GM18870 (cell line): ENCODE measurements around the gene FAM180A.
"Not testable (repeated sequence)": the region's sequence is repeated elsewhere in the genome, so short reads cannot be mapped to it uniquely, and the experiment has no call there.

Experiments
- ATAC-seq: cut with Tn5 transposase; IDR thresholded peaks from one replicate; pipeline ENCODE4 v1.9.1; 2021; ENCODE audit warnings: moderate library complexity; ENCODE audit not compliant: unreplicated experiment

The FAM180A gene

DNA sequence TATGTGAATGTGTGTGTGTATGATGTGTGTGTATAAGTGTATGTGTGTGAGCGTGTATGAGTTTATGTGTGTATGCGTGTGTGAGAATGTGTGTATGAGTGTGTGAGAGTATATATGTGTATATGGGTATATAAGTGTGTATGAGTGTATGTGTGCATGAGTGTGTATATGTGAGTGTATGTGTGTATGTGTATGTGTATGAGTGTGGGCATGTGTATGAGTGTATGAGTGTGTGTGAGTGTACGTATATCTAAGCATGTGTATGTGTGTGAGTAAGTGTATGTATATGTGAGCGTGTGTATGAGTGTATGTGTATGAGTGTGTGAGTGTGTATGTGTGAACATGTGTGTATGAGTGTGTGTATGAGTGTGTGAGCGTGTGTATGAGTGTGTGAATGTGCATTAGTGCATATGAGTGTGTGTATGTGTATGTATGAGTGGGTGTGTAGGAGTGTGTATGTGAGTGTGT is 33.5 kb downstream of the FAM180A start:
- ATAC-seq, result no peak

DNA sequence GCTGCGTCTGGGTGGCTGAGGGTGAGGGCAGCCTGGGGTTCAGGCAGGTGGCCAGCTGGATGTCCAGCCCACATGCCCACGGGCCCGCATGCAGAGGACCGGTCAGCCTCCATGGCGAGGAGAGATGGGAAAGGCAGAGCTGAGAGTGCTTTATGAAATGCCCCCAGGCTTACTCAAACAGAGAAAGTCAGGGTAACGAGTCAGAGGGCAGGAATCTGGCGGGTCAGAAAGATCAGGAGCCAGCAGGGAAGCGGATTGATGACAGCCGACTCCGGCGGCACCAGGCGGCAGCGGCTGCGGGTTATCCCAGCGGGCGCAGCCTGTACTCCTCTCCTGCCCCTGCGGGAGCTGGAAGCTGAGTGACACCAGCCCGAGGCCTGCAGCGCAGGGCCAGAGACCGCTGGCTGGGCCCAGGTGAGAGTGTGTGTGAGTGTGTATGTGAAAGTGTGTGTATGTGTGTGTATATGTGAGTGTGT is 34.0 kb downstream of the FAM180A start:
- ATAC-seq, result no peak

DNA sequence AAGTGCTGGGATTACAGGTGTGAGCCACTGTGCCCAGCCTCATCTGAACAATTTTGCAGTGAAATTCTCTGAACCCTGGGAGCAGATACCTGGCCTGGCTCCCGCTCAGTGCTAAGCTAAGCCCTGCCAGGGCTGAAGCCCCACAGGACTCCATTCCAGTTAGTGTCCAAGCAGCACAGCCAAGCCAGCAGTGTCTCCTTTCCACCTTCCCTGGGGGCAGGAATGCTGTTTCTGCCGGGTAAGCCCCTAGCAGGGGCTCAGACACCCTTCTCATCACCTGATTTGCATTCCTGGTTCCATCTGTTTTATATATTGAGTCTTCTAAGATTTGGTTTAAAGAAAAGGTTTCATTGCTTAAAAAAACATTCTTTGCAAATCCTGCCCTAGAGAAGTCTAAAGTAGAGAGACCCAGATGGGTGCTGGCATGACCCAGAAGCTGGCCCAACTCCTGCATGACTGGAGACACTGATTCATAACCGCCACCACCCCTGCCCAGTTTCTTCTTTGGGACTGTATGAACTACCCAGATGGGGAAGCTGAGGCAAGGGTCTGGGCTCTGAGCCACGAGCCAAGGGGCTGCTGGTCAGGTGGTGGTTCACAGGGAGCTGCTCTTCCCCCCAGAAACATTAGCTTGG is 34.7 kb downstream of the FAM180A start:
- ATAC-seq, result no peak

DNA sequence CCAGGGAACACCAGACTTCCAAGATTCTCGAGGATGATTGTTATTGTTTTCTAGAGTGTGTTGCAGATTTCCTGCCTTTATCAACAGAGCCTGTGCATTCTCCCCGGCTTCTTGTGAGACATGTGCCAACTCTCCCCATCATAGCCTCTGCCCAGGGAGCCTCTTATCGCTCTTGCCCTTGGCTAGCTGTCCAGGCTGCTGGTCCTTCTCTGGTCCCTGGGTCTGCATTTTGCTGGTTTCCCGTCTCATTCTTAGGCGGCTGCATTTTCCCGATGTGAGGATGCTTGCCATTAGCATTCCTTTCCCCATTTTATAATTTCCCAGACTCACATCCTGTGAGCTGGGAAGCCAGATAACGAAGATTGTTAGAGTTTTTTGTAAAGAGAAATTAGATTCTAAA is 35.8 kb downstream of the FAM180A start:
- ATAC-seq, result no peak

DNA sequence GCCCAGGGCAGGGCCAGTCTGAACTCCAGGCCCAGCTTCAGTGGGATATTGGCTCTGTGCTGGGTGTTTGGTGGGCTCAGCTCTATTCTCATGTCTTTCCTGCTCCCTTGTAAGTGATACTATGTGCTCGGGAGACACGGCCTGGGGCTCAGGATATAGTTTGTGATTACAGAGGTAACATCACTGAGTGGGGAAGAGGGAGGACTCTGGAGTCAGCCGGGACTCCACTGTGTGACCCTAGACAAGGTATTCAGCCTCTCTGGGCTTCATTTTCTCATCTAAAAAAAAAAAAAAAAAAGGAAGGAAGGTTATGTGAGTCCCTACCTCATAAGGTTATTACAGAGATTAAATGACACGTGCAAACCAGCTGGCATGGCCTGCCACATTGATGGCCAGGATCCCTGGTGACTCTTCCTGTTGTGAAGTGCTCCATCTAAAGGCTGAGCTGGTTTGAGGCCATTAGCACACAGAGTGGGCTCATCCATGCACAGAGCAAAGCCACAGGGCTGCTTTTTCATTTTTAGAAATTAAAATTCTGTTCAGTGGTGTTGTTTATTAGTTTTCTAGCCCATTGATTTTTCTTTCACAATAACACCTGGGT is 36.3 kb downstream of the FAM180A start:
- ATAC-seq, result no peak

DNA sequence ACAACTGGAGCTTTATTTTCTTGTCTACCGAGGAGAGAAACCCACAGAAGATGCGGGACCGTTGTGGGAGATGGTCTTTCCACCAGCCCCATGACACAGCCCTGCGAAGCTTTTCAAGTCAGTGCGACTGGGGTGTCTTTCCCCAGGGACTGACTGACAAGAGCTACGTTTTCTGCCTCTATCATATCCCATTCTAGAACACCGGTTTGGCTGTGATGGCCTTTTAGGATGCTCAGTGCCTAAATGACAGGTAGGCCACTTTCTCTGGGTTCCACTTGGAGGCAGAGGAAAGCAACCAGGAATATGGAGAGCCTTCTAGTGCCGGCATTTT is 37.5 kb downstream of the FAM180A start:
- ATAC-seq, result no peak

DNA sequence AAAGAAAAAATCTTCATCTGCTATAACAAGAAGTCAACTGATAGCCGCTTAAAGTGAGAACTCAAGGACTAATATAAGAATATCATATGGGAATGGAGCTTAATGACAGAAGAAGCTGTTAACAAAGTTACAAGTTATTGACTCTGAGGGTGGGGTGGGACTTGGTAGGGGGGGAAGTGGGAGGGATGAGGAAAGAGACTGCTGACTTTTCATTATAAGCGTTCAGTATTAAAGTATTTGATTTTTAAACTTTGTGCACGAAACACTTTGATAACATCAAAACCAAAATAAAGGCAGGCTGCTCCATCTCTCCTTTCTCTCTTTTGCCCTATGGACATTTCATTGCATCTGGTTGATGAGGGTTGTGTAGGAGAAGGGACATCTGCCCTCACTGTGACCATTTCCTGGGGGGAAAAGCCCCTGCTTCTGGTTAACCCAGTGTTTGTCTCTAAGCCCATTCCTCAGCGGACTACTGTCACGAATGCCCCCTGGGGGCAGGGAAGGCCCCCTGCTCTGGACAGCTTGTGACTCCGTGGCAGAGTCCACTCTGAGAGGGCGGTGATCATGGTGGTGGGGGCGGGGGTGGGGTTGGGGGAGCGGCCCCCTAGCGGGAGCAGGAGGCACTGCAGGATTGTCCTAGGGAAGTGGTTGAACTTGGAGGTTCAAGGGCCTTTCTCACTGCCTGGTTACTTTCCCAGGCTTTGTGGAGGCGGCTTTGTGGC is 38.0 kb downstream of the FAM180A start:
- no peak for ATAC-seq

DNA sequence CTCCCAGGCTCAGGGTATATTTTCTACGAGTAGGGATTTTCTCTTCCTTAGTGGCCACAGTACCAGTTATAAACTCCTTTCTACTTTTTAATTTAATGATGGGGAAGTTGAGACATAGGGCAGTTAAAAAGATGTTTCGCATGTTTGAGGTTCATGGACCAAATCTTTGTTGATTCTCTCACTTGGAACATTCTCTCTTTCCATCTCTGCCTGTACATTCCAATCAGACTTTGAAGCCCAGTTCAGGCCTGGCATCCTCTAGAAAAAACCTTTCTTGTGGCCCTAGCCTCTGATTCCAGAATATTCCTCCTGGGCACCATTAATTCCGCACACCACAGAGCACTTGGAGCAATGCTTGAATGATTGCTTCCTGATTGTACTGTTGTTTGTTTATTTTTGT is 39.1 kb downstream of the FAM180A start:
- ATAC-seq, result no peak

DNA sequence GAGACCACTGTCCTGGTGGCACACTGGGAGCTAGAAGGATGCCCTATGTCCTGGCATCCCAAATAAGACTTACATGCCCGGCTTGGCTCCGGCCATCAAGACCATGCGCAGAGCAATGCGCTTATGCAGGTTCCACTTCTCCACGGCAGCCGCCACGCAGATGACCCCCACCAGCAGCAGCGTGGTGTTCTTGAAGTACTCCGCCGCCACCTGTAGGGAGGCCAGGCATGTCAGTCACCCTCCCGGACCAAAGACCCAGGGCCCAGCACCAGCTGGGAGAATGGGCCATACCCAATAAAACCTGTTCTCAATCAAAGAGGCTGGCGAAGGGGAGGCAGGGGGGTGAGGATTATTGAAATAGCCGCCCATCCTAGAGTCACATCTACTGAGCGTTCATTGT is 40.6 kb downstream of the FAM180A start:
- no peak for ATAC-seq

DNA sequence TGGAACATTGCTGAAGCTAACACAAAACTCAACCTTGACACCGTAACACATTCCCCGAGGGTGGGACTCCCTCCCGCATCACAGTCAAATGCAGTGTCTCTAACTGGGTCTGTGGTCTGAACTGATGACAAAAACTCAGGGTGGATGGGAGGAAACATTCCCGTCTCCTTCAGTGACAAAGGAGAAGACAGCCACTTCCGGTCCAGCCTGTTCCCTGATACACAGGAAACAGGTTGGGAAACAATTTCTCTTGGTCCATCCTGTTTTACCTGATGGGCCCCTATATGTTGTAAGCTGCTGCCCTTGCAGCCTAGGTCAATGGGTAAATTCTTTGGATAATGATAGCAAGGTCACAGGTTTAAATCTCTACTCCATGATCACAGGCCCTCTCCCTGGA is 41.0 kb downstream of the FAM180A start:
- no peak for ATAC-seq

DNA sequence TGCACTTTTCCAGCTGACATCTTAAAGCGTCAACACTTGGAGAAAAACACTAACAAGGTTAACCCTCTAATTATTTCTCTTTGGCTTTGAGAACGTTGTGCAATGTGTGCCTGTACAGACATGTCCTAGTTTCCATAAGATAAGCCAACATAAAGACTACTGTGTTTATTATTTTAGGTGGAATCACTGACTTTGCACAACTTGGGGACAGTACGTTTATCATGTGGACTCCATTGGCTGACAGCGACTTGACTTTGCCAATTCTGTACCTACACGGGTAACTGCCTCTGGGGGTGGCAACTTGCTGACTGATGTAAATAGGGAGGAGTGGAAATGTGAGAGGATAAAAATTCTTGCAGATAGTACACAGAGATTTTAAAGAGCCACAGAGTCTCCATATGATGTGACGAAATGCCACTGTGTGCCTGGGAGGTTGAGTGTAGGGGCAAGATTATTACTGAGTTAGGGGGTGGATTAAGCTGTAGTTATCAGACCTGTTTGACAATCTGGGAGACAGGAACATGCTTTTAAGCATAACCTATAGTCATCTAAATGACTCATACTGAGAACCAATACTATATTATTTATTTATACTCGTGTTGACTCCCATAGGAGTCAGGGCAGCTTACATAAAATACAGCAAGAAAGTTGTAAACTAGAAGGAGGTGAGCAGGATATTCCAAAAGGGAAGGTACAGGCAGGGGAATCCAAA is 41.6 kb downstream of the FAM180A start:
- no peak for ATAC-seq

DNA sequence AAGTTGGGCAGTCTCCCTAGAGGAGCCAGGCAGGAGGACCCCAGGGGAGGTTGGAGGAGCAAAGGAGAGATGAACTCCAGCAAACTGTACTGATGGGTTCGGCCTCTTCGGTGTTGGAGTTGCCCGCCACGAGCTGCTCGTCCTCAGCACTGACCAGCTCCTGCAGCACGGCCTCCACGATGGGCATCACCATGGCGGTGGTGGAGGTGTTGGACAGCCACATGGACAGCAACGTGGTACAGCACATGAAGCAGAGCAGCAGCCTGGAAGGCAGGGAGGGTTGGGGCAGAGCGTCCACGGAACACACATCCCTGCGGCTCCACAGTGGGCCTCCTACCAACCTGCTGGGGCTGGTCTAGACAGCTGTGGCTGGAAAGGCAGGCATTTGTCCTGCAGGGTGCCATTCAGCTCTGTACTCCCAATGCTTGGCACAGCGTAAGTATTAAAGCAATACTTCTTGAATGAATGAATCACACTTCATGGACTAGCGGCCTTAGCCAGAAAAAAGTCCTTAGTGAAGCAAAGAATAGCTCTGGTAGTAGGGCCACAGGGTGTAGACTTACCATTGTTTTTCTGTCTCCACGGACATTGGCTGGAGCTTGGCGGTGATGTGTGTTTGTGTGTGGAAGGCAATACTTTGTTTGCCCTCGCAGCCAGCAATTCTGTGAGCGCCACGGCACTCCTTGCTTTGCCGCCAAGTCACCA is 42.4 kb downstream of the FAM180A start:
- no peak for ATAC-seq

DNA sequence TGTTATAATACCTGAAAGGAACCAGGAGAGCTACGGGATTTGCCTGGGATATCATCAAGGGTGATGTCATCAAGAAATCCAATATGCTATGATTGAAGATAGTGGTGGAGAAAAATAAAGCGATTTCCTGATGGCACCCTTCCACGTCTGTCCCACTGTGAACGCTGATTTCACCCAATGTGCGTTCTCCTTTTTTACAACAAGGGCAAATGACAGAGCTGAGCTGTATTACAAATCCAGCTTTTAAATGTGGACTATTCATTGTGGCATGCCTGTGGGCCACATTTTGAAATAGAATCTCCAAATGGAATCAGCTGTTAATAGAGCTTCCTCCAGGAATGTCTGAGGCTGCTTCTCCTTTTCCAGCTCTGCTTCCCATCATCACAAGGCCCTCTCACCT is 43.9 kb downstream of the FAM180A start:
- ATAC-seq, result no peak

DNA sequence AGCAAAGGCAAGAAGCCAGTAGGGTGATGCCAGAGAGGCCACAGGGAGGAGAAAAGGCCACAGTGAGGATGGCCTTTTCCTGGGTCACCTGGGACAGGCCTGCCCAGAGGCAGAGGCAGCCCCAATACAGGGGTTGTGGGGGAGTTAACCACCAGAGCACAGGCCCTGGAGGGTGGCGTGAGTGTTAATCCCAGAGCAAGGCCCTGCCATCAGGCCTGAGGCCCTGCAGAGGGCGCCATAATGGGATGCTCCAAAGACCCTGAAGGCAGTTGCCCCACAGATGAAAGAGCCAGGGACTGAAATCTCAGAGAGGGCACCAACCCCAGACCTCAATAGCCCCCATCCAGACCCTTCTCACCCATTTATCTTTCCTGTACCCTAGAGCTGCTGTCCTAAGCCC is 44.5 kb downstream of the FAM180A start:
- no peak for ATAC-seq

DNA sequence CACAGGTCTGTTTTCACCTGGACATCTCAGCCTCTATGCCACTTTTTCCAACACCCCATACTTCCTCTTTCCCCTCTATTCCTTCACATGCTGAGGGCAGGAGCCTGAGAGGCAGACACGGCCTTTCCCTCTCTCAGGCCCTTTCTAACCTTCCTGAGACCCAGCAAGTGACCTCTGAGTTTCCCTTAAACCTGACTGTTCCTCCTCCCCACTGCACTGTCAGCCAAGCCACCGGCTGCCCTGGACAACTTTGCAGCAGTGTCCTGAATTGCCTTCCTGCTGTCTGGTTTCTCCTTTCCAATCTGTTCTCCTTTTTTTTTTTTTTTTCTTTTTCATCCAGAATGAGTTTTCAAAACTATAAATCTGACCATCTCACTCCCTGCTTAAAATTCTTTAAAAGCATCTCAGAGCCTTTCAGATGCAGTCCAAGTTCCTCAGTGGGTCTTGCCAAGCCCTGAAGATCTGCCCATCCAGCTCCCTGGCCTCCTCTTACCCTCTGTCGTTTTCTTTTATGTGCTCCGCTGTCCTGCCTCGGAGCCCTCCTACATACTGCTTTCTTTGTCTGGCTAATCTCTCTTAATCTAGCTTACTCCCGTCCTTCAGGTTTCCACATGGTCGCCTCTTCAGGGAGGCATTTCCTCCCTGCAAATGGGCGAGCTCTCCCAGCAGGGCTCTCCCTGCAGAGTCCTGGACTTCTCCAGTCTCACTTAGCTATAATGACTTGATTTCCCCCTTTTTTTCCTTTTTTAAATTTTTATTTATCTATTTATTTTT is 51.1 kb downstream of the FAM180A start:
- no peak for ATAC-seq

DNA sequence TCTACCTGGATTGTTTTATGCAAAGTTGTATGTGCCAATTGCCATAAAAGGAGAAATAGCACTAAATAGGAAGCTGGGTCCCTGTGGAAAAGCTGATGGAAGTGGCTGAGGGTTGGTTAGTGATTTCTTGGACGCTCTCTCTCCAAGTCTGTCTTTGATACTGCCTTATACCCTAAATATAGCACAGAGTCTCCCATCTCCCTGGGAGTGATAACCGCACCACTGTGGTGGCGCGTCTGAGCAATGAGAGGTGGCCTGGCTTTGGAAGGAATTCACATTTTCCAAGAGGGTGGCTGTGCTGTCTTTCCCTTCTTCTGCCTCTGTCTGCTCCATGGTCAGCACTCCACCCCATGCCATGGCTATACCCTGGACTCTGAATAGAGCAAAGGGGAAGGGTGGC is 55.1 kb downstream of the FAM180A start:
- no peak for ATAC-seq

DNA sequence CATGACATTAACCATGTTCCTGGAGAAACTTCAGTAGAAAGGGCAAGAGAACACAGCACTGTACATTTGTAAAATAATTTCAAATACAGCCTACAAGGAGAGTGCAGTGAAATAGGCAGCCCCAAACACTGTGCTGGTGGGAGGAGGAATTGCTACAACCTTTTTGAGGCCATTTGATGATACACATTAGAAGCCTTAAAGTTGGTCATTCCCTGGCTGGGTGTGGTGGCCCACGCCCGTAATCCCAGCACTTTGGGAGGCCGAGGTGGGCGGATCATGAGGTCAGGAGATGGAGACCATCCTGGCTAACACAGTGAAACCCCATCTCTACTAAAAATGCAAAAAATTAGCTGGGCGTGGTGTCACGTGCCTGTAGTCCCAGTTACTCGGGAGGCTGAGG is 56.0 kb downstream of the FAM180A start:
- ATAC-seq, result not testable (repeated sequence)

DNA sequence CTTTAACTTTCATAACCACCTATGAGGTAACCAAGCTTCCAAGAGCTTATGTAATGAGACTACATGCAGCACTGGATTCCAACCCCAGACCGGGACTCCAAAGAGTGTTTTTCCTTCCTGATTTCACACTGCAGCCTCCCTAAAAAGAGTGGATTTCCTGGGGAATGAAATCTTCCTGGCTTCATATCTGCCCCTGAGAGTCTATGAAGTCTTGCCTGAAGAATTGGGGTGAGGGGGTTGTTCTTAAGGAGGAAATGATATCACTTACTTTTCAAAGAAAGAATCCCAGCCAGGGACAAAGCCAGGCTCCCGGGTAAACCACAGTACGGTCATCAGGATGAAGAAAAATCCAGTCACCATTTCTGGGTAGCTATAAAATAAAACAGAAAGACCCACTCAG is 56.6 kb downstream of the FAM180A start:
- no peak for ATAC-seq

DNA sequence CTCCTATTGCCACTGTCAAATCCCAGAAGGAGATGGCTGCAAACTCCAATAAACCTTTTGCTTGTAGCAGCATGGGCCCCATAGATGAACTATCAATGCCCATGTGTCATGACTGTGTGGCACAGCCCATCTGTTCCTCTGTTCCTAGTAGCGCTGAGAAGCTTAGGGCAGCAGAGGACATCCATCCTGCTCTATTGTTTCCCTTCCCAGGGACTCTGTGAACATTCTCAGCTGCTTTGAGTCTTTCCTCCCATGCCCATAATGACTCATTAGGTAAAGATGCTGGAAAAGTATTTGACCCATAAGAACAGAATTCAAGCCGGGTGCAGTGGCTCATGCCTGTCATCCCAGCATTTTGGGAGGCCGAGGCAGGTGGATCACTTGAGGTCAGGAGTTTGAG is 58.0 kb downstream of the FAM180A start:
- ATAC-seq, result no peak

DNA sequence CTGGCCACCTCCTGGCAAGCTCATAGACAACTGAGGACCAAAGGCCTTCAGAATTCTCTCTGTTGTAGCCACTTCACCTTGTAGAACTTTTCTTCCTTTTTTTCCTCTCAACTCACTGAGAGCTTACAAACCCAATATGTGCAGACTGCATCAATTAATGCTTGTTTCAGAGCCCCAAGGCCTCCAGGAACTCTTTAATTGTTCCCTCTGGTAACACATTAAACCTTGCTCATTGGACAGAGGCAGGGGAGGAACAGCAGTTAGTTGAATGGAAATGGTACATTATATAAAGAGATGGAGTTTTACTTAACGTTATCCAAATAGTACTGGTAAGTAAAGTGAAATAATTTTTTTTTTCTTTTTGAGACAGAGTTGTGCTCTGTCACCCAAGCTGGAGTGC is 61.1 kb downstream of the FAM180A start:
- ATAC-seq, result no peak
